GM10847 (cell line): ENCODE measurements around the gene YWHAE.

ENCODE experiments used
- POLR2A ChIP-seq: IDR thresholded peaks from 2 replicates; pipeline ENCODE4 v1.6.1; 2011; ENCODE audit not compliant: insufficient read length; ENCODE audit errors: extremely low read depth

Gene YWHAE

GRCh38 chr17:1377334-1377733 lies 22.7 kb downstream of the YWHAE start:
- TF ChIP-seq POLR2A: no peak

- TF ChIP-seq POLR2A: no peak
These were observed 24.0 kb downstream of the YWHAE start for GRCh38 chr17:1376061-1376460.

- no peak for TF ChIP-seq POLR2A
These were observed 24.4 kb downstream of the YWHAE start for GRCh38 chr17:1375615-1376014.

GRCh38 chr17:1374431-1375177 lies 25.4 kb downstream of the YWHAE start:
- TF ChIP-seq POLR2A: no peak

GRCh38 chr17:1373707-1374237 lies 26.2 kb downstream of the YWHAE start:
- no peak for TF ChIP-seq POLR2A

- no peak for TF ChIP-seq POLR2A
These were observed 27.4 kb downstream of the YWHAE start for GRCh38 chr17:1372618-1373017.

GRCh38 chr17:1371893-1372590 lies 28.0 kb downstream of the YWHAE start:
- TF ChIP-seq POLR2A: no peak

- TF ChIP-seq POLR2A: no peak
These were observed 31.4 kb downstream of the YWHAE start for GRCh38 chr17:1368588-1368987.

GRCh38 chr17:1367351-1367745 lies 32.7 kb downstream of the YWHAE start:
- TF ChIP-seq POLR2A: no peak

- no peak for TF ChIP-seq POLR2A
These were observed 33.8 kb downstream of the YWHAE start for GRCh38 chr17:1366234-1366633.

GRCh38 chr17:1365445-1366039 lies 34.5 kb downstream of the YWHAE start:
- no peak for TF ChIP-seq POLR2A

- no peak for TF ChIP-seq POLR2A
These were observed 37.1 kb downstream of the YWHAE start for GRCh38 chr17:1362964-1363363.

GRCh38 chr17:1362065-1362848 lies 37.8 kb downstream of the YWHAE start:
- TF ChIP-seq POLR2A: no peak

- no peak for TF ChIP-seq POLR2A
These were observed 39.0 kb downstream of the YWHAE start for GRCh38 chr17:1360975-1361374.

- TF ChIP-seq POLR2A: no peak
These were observed 46.0 kb downstream of the YWHAE start for GRCh38 chr17:1354030-1354429.
